GM12873 (cell line): ENCODE measurements around the gene SUSD5.

ENCODE experiments used
- TF ChIP-seq, protein P1 (sequence below): IDR thresholded peaks from 2 replicates; pipeline ENCODE4 v1.5.1; 2012; ENCODE audit warnings: low read depth, mild to moderate bottlenecking, moderate library complexity, low read length, control low read depth; ENCODE audit not compliant: insufficient read depth; ENCODE audit errors: missing control alignments

Gene SUSD5

DNA sequence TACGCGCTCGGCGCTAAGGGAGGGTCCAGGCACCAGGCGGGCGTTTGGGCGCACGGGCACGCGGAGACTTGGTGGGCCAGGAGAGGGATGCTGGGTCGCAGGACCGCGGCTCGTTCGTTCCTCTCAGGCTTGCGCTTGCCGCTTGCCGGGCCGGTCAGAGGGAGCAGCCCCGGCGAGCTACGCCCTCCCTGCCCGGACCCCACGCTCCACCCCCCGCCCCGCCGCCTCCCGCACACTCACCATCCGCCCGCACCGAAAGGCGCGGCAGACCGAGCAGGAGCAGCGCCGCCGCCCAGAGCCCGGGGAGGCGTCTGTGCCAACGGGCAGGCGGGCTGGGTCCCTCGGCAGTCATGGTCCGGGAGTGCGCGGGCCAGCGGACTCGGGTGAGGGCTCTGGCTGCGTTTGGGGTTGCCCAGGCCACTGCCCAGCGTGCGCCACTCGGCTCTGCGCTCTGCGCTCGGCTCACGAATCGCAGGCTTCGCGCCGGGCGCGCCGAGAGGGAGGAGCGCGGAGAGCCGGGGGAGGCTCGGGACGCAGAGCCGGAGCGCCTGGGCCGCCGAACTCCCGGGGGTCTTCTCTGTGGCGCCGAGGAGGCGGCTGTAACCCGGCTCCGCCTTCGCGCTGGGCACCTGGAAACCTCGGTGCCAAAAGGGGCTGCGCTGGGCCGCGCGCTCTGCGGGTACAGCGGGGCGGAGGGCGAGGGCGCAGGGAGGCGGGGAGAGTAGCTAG, at the start of gene SUSD5:
TSS of gene SUSD5 (minus strand) at position 365 of the 729 bp plus-strand sequence. CDS start at position 352, 13 bp downstream.
- TF ChIP-seq, protein P1, sequence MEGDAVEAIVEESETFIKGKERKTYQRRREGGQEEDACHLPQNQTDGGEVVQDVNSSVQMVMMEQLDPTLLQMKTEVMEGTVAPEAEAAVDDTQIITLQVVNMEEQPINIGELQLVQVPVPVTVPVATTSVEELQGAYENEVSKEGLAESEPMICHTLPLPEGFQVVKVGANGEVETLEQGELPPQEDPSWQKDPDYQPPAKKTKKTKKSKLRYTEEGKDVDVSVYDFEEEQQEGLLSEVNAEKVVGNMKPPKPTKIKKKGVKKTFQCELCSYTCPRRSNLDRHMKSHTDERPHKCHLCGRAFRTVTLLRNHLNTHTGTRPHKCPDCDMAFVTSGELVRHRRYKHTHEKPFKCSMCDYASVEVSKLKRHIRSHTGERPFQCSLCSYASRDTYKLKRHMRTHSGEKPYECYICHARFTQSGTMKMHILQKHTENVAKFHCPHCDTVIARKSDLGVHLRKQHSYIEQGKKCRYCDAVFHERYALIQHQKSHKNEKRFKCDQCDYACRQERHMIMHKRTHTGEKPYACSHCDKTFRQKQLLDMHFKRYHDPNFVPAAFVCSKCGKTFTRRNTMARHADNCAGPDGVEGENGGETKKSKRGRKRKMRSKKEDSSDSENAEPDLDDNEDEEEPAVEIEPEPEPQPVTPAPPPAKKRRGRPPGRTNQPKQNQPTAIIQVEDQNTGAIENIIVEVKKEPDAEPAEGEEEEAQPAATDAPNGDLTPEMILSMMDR: no peak

DNA sequence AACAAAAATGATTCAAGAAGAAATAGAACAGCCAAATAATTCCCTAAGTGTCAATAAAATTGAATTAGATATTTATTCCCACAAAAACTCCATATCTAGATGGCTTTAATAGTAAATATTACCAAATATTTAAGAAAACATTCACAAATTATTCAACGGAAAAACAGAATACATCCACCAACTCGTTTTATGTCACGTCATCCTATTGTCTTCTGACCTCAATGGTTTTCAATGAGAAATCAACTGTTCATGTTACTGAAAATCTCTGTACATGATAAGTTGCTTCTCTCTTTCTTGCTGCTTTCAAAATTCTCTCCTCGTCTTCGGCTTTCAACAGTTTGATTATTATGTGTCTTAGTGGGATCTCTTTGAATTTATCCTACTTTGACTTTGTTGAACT, 41.5 kb upstream of the SUSD5 start:
- TF ChIP-seq, protein P1: no peak

DNA sequence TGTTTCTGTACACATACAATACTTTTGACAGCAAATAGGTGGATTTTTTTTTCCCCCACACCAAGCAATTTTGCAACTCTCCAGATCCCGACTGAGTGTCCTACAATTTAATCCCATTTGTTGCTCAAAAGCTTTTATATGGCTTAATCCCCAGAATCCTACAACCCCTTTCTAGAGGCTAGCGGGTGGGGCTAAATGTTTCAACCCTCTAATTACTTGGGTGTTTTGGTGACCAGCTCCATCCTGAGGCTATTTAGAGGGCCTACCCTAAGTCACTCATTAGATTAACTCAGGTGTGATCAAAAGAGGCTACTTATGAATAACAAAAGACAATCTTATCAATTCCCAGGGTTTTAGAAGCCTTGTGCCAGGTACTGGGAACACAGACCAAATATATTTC, 37.6 kb upstream of the SUSD5 start:
- TF ChIP-seq, protein P1: no peak

DNA sequence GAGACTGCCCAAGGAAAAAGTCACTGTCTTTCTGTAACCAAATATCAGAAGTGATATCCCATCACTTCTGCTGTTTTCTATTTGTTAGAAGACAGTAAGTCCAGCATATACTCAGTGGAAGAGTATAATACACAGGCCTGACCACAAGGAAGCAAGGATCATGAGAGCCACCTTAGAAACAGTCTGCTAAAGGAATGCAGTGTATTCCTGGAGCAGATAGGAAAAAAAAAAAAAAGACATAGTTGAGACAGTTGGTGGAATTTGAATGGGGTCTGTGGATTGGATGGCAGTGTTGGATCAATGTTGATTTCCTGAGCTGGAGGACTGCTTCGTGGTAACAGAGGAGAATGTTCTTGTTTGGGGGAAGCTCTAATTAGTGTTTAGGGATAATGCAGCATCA, 32.1 kb upstream of the SUSD5 start:
- TF ChIP-seq, protein P1: no peak

DNA sequence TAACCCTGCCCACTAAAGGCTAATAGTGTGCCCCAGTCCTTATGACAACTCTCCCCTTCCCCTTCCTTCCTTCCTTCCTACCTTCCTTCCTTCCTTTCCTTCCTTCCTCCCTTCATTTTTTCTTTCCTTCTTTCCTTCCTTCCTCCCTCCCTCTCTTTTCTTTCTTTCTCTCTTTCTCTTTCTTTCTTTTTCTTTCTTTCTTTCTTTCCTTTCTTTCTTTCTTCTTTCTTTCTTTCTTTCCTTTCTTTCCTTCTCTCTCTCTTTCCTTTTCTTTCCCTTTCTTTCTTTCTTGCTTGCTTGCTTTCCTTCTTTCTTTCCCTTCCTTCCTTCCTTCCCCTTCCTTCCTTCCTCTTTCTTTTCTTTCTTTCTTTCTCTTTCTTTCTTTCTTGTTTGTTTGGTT, 28.2 kb upstream of the SUSD5 start:
- TF ChIP-seq, protein P1: no peak

DNA sequence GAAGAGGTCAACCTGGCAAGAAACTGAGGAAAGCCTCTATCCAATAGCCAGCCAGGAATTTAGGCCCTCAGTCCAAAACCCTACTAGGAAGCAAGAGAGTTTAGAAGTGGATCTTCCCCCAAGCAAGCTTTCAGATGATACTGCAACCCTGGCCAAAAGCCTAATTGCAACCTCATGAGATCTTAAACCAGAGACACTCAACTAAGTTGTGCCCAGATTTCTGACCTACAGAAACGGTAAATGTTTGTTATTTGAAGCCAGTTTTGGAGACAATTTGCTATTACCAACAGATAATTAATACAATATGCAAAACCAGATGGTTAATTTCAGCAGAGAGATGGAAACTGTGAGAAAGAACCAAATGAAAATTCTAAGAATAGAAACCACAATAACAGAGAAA, 21.7 kb upstream of the SUSD5 start:
- TF ChIP-seq, protein P1: no peak

DNA sequence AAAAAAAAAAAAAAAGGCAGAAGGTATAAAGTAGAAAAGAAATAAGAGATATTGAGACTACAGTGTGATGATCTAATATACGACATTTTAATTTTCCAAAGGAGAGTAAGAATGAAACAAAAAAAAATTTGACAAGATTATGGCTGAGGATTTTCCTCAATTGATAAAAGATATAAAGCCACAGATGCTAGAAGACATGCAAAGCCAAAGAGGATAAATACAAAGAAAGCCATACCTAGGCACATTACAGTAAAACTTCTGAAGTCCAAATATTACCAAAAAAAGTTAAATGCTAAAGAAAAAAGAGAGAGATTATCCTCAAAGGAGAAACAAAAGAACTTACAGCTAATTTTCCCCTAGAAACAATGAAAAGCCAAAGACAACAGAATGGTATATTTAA, 20.3 kb upstream of the SUSD5 start:
- TF ChIP-seq, protein P1: no peak
